AG04450 (cell line): ENCODE data around the gene AGPAT4. TPM values are rescaled to one million over a fixed set of nuclear protein-coding genes. Genes with fewer than 3 reads are reported as not detected.

Source experiments
- CTCF ChIA-PET: fragments of 300-600, 350-600 bp; formaldehyde crosslinking; extraction: SDS; loops from one replicate; lab custom pipeline; 2022; ENCODE audit warnings: antibody characterized with exemption, inconsistent platforms; lab: Charles Lee
- POLR2A ChIA-PET: fragments of 350-600 bp; formaldehyde crosslinking; extraction: SDS; loops from one replicate; lab custom pipeline; 2021; ENCODE audit warnings: antibody characterized with exemption, inconsistent platforms; lab: Yijun Ruan, JAX
- DNase-seq: peaks from one replicate; pipeline ENCODE4 v3.0.0-alpha.2; 2011; ENCODE audit warnings: low read depth, low spot score
- H3K27ac ChIP-seq: one replicate; pipeline ENCODE4 v1.5.1; 2012; ENCODE audit warnings: low read depth, low read length, control low read depth
- H3K27me3 ChIP-seq: one replicate; pipeline ENCODE4 v1.6.0; 2012; ENCODE audit warnings: low read length; ENCODE audit not compliant: control insufficient read depth, insufficient read depth
- H3K4me3 ChIP-seq: 2 replicates; pipeline ENCODE4 v1.5.1; 2011; ENCODE audit warnings: mild to moderate bottlenecking, low read depth, low read length, control low read depth
- H3K9me3 ChIP-seq: 2 replicates; pipeline ENCODE4 v1.5.1; 2012; ENCODE audit warnings: low read length; ENCODE audit not compliant: control insufficient read depth, insufficient read depth
- polyA plus RNA-seq: library from polyadenylated mRNA; depleted of rRNA; stranded (reverse); fragments of >200 nt; gene quantifications from 2 replicates; pipeline ENCODE4 v1.2.3, GENCODE V29; 2011
- TF ChIP-seq, protein P1 (sequence below): IDR thresholded peaks from 2 replicates; pipeline ENCODE4 v1.5.1; 2011; ENCODE audit warnings: low read depth, low read length, control low read depth, inconsistent platforms

Gene AGPAT4
- polyA plus RNA-seq, 1 experiment: 10.0 TPM

GRCh38 chr6:161171207-161171606, 102.7 kb downstream of the AGPAT4 start:
- CTCF ChIA-PET: interaction anchor here (1.5 kb wide), 1 partner anchor 199 kb away, joined by 6 read pairs; no protein-coding TSS in a partner anchor
- TF ChIP-seq, protein P1, sequence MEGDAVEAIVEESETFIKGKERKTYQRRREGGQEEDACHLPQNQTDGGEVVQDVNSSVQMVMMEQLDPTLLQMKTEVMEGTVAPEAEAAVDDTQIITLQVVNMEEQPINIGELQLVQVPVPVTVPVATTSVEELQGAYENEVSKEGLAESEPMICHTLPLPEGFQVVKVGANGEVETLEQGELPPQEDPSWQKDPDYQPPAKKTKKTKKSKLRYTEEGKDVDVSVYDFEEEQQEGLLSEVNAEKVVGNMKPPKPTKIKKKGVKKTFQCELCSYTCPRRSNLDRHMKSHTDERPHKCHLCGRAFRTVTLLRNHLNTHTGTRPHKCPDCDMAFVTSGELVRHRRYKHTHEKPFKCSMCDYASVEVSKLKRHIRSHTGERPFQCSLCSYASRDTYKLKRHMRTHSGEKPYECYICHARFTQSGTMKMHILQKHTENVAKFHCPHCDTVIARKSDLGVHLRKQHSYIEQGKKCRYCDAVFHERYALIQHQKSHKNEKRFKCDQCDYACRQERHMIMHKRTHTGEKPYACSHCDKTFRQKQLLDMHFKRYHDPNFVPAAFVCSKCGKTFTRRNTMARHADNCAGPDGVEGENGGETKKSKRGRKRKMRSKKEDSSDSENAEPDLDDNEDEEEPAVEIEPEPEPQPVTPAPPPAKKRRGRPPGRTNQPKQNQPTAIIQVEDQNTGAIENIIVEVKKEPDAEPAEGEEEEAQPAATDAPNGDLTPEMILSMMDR: no peak
- H3K9me3 ChIP-seq: no peaks in the 10 kb centered on the region
- H3K4me3 ChIP-seq: no peak overlapping the region
- DNase-seq: no peak
- H3K27ac ChIP-seq: no peak overlapping the region
- no peaks in the 10 kb centered on the region for H3K27me3 ChIP-seq
- POLR2A ChIA-PET: no interaction called here

DNA sequence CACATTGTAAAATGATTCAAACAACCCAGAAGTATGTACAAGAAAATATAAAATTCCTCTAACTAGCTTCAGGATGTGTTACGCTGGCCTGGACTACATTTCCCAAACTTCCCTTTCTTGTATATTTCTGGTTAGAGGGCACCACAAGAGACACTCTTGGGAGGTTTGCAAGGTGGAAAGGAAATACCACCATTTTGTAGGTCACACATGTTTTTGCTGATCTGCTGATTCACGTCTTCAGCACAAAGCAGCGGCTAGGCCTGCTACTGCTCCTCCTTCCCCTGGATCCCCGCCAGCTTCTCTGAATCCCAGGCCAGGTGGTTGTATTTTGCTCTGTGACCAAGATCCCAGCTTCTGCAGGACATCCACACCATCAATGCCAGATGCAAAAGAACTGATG, 104.2 kb downstream of the AGPAT4 start:
- DNase-seq: no peak
- Histone ChIP-seq H3K27me3 (no peaks in the 10 kb centered on the region), H3K9me3 (no peaks in the 10 kb centered on the region), H3K27ac (no peak overlapping the region), H3K4me3 (no peak overlapping the region)
- ChIA-PET CTCF (interaction anchor here (1.1 to 1.5 kb wide), 3 partner anchors 46 to 204 kb away, joined by 3 to 6 read pairs (median 5); no protein-coding TSS in a partner anchor), POLR2A (no interaction called here)
- TF ChIP-seq, protein P1: no peak

- CTCF ChIA-PET: interaction anchor here (0.9 to 2.0 kb wide), 4 partner anchors 16 to 204 kb away, joined by 3 to 8 read pairs (median 4); no protein-coding TSS in a partner anchor
- TF ChIP-seq, protein P1: no peak
- Histone ChIP-seq H3K4me3 (no peak overlapping the region), H3K9me3 (no peaks in the 10 kb centered on the region), H3K27ac (peak overlapping the region; percentile 89), H3K27me3 (no peaks in the 10 kb centered on the region)
- POLR2A ChIA-PET: no interaction called here
- no peak for DNase-seq
Observed at GRCh38 chr6:161169035-161169434, 104.8 kb downstream of the AGPAT4 start.

DNA sequence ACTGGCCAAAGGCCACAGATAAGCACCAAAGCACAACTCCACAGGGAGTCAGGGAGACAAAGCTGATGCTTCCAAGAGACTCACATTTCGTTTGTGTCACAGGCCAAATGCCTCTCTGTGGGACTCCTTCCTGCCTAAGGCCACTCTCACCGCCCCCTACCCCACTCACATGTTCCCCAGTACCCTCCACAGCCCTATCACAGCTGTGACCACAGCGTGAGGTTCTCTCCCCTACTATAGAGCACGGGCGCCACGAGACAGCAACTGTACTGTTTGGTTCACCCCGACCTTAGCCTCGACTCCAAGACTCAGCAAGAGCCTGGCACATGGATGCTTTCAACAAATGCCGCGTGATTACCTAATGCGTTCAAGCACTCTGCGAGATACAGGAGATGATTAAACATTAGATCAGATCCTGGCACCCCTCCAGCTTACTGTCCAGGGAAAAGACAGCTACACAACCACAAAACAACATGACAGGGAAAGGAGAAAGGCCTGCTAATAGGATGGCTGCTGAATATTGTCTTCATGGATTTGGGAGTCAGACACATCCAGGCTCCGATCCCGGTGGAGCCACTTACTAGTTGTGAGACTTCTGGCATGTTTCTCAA, 105.5 kb downstream of the AGPAT4 start:
- TF ChIP-seq, protein P1: no peak

GRCh38 chr6:161166677-161167076, 107.2 kb downstream of the AGPAT4 start:
- POLR2A ChIA-PET: no interaction called here
- TF ChIP-seq, protein P1: no peak

More for the DNA sequence above, 105.5 kb downstream of the AGPAT4 start:
- no peak overlapping the region for H3K4me3 ChIP-seq
- POLR2A ChIA-PET: interaction anchor here (1.0 kb wide), 1 partner anchor 106 kb away, joined by 3 read pairs; the partner anchor contains the start of gene AGPAT4
- CTCF ChIA-PET: interaction anchor here (0.9 to 2.0 kb wide), 4 partner anchors 15 to 205 kb away, joined by 3 to 8 read pairs (median 4); no protein-coding TSS in a partner anchor
- DNase-seq: peak; percentile 93
- no peaks in the 10 kb centered on the region for H3K9me3 ChIP-seq
- H3K27ac ChIP-seq: peak overlapping the region; percentile 89
- no peaks in the 10 kb centered on the region for H3K27me3 ChIP-seq

More at GRCh38 chr6:161166677-161167076, 107.2 kb downstream of the AGPAT4 start:
- Histone ChIP-seq H3K27ac (no peak overlapping the region), H3K4me3 (no peak overlapping the region), H3K27me3 (no peaks in the 10 kb centered on the region), H3K9me3 (no peaks in the 10 kb centered on the region; the same call in 1 of the 2 replicates)
- no peak for DNase-seq
- CTCF ChIA-PET: interaction anchor here (0.6 kb wide), 1 partner anchor 204 kb away, joined by 3 read pairs; no protein-coding TSS in a partner anchor
